ENCODE data around the gene ADCY9.

Gene ADCY9

GRCh38 chr16:4071686-4072561 lies 44.3 kb downstream of the ADCY9 start:
- TF ChIP-seq CTCF (IDR thresholded peaks at IDR 0.05; ENCODE audit: insufficient read depth, low read length) (no peak), POLR2AphosphoS5 (IDR thresholded peaks at IDR 0.05; ENCODE audit: low read depth) (no peak), GABPA (IDR thresholded peaks at IDR 0.05; ENCODE audit: low read depth) (no peak), SPI1 (IDR thresholded peaks at IDR 0.05; ENCODE audit: borderline replicate concordance, low read depth) (no peak)
- TF ChIP-seq, protein P1, sequence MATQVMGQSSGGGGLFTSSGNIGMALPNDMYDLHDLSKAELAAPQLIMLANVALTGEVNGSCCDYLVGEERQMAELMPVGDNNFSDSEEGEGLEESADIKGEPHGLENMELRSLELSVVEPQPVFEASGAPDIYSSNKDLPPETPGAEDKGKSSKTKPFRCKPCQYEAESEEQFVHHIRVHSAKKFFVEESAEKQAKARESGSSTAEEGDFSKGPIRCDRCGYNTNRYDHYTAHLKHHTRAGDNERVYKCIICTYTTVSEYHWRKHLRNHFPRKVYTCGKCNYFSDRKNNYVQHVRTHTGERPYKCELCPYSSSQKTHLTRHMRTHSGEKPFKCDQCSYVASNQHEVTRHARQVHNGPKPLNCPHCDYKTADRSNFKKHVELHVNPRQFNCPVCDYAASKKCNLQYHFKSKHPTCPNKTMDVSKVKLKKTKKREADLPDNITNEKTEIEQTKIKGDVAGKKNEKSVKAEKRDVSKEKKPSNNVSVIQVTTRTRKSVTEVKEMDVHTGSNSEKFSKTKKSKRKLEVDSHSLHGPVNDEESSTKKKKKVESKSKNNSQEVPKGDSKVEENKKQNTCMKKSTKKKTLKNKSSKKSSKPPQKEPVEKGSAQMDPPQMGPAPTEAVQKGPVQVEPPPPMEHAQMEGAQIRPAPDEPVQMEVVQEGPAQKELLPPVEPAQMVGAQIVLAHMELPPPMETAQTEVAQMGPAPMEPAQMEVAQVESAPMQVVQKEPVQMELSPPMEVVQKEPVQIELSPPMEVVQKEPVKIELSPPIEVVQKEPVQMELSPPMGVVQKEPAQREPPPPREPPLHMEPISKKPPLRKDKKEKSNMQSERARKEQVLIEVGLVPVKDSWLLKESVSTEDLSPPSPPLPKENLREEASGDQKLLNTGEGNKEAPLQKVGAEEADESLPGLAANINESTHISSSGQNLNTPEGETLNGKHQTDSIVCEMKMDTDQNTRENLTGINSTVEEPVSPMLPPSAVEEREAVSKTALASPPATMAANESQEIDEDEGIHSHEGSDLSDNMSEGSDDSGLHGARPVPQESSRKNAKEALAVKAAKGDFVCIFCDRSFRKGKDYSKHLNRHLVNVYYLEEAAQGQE (IDR thresholded peaks at IDR 0.05; ENCODE audit: insufficient replicate concordance, low read depth), result no peak
- H3K27me3 ChIP-seq (ENCODE audit: insufficient read depth, poor library complexity, severe bottlenecking), result no peaks in the 10 kb centered on the region
- H3K27ac ChIP-seq (replicated peaks), result no peak overlapping the region
- no peak for DNase-seq (ENCODE audit: low read depth in 1 of 2, low spot score in 1 of 2)
- no peak overlapping the region for H3K4me3 ChIP-seq (replicated peaks; ENCODE audit: insufficient read depth, low read length)

- H3K4me3 ChIP-seq (replicated peaks; ENCODE audit: insufficient read depth, low read length), result no peak overlapping the region
- no peak overlapping the region for H3K27ac ChIP-seq (replicated peaks)
- TF ChIP-seq, protein P1 (IDR thresholded peaks at IDR 0.05; ENCODE audit: insufficient replicate concordance, low read depth), result no peak
- TF ChIP-seq GABPA (IDR thresholded peaks at IDR 0.05; ENCODE audit: low read depth), result no peak
- DNase-seq (ENCODE audit: low read depth in 1 of 2, low spot score in 1 of 2), result no peak
- H3K27me3 ChIP-seq (ENCODE audit: insufficient read depth, poor library complexity, severe bottlenecking), result no peaks in the 10 kb centered on the region
Measured at GRCh38 chr16:4070936-4071335, 45.3 kb downstream of the ADCY9 start.

- TF ChIP-seq POLR2AphosphoS5 (IDR thresholded peaks at IDR 0.05; ENCODE audit: low read depth) (no peak), GABPA (IDR thresholded peaks at IDR 0.05; ENCODE audit: low read depth) (no peak), CTCF (IDR thresholded peaks at IDR 0.05; ENCODE audit: insufficient read depth, low read length) (no peak), SPI1 (IDR thresholded peaks at IDR 0.05; ENCODE audit: borderline replicate concordance, low read depth) (no peak)
- TF ChIP-seq, protein P1 (IDR thresholded peaks at IDR 0.05; ENCODE audit: insufficient replicate concordance, low read depth), result no peak
- Histone ChIP-seq H3K27ac (replicated peaks) (no peak overlapping the region), H3K4me3 (replicated peaks; ENCODE audit: insufficient read depth, low read length) (no peak overlapping the region), H3K27me3 (ENCODE audit: insufficient read depth, poor library complexity, severe bottlenecking) (no peaks in the 10 kb centered on the region)
- no peak for DNase-seq (ENCODE audit: low read depth in 1 of 2, low spot score in 1 of 2)
Measured at GRCh38 chr16:4067262-4068001, 48.8 kb downstream of the ADCY9 start.
